Skeletal muscle tissue (tissue), 4 donors: ENCODE data around the gene ANKRD44. TPM values are rescaled to one million over a fixed set of nuclear protein-coding genes. Genes with fewer than 3 reads are reported as not detected.

Experiments used
- H3K27ac ChIP-seq: one replicate; pipeline ENCODE4 v1.7.0; 2013; ENCODE audit warnings: mild to moderate bottlenecking, low read depth, low read length, inconsistent platforms
- H3K27me3 ChIP-seq, 3 donors: one replicate each; pipeline ENCODE4 v1.7.0; 2013; ENCODE audit warnings: low read length in 3 of 3; ENCODE audit not compliant: control insufficient read depth in 3 of 3, insufficient read depth in 3 of 3
- H3K36me3 ChIP-seq, 3 donors: one replicate each; pipeline ENCODE4 v1.7.0; 2013; ENCODE audit warnings: low read length in 3 of 3; ENCODE audit not compliant: control insufficient read depth in 3 of 3, insufficient read depth in 3 of 3
- H3K4me1 ChIP-seq, 3 donors: one replicate each; pipeline ENCODE4 v1.7.0; 2013; ENCODE audit warnings: low read length in 3 of 3, mild to moderate bottlenecking in 3 of 3; ENCODE audit not compliant: control insufficient read depth in 3 of 3, insufficient read depth in 3 of 3
- H3K4me3 ChIP-seq, 3 donors: one replicate each; pipeline ENCODE4 v1.7.0; 2013; ENCODE audit warnings: low read length in 3 of 3
- H3K9ac ChIP-seq, 3 donors: one replicate each; pipeline ENCODE4 v1.7.0; 2013; ENCODE audit warnings: low read length in 3 of 3, mild to moderate bottlenecking in 3 of 3, moderate library complexity in 2 of 3, low read depth in 1 of 3
- H3K9me3 ChIP-seq, 3 donors: one replicate each; pipeline ENCODE4 v1.7.0; 2013; ENCODE audit warnings: low read length in 3 of 3; ENCODE audit not compliant: control insufficient read depth in 3 of 3
- total RNA-seq: library from RNA; depleted of rRNA; stranded (reverse); fragments of >200 nt; gene quantifications from one replicate; pipeline ENCODE4 v1.2.3, GENCODE V29; 2014
- donor health status: Osteomylitis.

The ANKRD44 gene
- total RNA-seq: 26.6 TPM

GRCh38 chr2:197310271-197310985 is at the start of gene ANKRD44:
Gene ANKRD44, minus strand, starts transcription at chr2:197310780. Its CDS starts 176 bp downstream, at chr2:197310604.
- Histone ChIP-seq H3K9ac (peak within 1 kb of the TSS; percentile 67 to 82 (median 73)), H3K27me3 (no peaks in the 10 kb centered on the region), H3K27ac (peak within 1 kb of the TSS; percentile 20), H3K4me3 (peak within 1 kb of the TSS; percentile 74 to 81 (median 78)), H3K36me3 (no peaks in the 10 kb centered on the region), H3K9me3 (no peaks in the 10 kb centered on the region), H3K4me1 (peaks cover 12 to 27% (median 15%) of the 10 kb centered on the region in 3 donors)

DNA sequence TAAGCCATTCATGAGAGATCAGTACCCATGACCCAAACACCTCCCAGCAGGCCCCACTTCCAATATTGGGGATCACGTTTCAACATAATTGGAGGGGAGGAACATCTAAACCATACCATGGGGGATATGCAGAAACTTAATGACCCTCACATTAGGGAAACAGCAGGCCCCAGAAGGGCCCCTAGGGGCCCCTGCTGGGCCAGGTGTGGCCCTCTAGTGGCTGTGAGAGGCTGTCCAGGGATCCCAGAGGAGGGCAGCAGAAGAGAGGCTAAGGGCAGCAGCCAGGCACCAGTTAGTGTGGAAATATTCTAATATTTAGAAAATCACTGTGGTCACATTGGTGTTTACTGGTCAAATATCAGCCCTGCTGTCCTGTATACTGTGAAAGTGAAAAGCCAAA is 49.3 kb upstream of the ANKRD44 start:
- H3K4me1 ChIP-seq: no peaks in the 10 kb centered on the region
- H3K4me3 ChIP-seq: no peak overlapping the region
- no peaks in the 10 kb centered on the region for H3K27me3 ChIP-seq
- no peaks in the 10 kb centered on the region for H3K9me3 ChIP-seq
- no peak overlapping the region for H3K27ac ChIP-seq
- H3K9ac ChIP-seq: no peak overlapping the region
- H3K36me3 ChIP-seq: no peaks in the 10 kb centered on the region

DNA sequence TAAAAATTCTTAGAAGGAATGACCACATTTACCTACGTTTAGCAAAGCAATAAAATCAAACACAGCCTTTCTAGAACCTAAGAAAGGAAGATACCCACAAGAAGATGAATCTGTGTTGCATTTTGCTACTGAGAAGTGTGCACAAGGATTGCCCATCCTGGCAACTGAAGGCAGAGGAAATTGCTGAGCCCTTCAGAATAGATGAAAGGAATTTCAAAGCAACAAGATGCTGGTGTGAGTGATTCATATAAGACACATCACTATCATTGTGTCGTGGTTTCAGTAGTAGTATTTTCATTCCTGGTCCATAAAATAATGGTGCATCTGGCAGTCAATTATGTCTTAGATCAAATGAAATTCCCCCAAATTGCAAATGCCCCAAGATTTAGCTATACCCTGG is 48.4 kb upstream of the ANKRD44 start:
- Histone ChIP-seq H3K4me1 (no peaks in the 10 kb centered on the region), H3K27ac (no peak overlapping the region), H3K4me3 (no peak overlapping the region), H3K9me3 (no peaks in the 10 kb centered on the region), H3K36me3 (no peaks in the 10 kb centered on the region), H3K9ac (no peak overlapping the region), H3K27me3 (no peaks in the 10 kb centered on the region)

DNA sequence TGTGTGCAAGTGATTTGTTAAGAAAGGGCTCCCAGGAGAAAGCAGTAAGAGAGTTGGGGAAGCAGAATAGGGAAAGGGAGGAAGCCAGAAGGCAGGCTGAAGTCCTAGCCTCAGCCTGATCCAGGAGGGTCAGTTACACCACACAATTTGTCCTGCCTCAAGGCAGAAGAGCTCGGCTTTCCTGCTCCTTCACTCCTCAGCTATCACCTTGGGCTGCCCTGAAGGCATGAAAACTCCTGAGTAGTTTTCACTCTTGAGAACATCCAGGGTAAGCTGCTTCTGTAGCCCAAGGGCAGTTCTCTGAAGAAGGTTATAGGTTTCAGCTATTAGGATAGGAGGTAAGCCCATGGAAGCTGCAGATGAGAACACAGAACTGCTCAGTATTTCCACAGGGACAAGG is 47.4 kb upstream of the ANKRD44 start:
- no peak overlapping the region for H3K4me3 ChIP-seq
- H3K36me3 ChIP-seq: no peaks in the 10 kb centered on the region
- H3K9ac ChIP-seq: no peak overlapping the region
- peaks cover 0 to 2% (median 0%) of the 10 kb centered on the region in 3 donors for H3K4me1 ChIP-seq
- H3K27ac ChIP-seq: no peak overlapping the region
- H3K9me3 ChIP-seq: no peaks in the 10 kb centered on the region
- H3K27me3 ChIP-seq: no peaks in the 10 kb centered on the region

- Histone ChIP-seq H3K27ac (no peak overlapping the region), H3K9ac (no peak overlapping the region), H3K9me3 (no peaks in the 10 kb centered on the region), H3K4me1 (peaks cover 0 to 6% (median 0%) of the 10 kb centered on the region in 3 donors), H3K36me3 (no peaks in the 10 kb centered on the region), H3K4me3 (no peak overlapping the region), H3K27me3 (no peaks in the 10 kb centered on the region)
Observed at GRCh38 chr2:197356136-197356535, 45.6 kb upstream of the ANKRD44 start.

GRCh38 chr2:197354169-197354558 is 43.6 kb upstream of the ANKRD44 start:
- Histone ChIP-seq H3K9ac (no peak overlapping the region), H3K36me3 (no peaks in the 10 kb centered on the region), H3K27me3 (no peaks in the 10 kb centered on the region), H3K4me3 (no peak overlapping the region), H3K27ac (no peak overlapping the region), H3K9me3 (no peaks in the 10 kb centered on the region), H3K4me1 (peaks cover 0 to 6% (median 0%) of the 10 kb centered on the region in 3 donors)

DNA sequence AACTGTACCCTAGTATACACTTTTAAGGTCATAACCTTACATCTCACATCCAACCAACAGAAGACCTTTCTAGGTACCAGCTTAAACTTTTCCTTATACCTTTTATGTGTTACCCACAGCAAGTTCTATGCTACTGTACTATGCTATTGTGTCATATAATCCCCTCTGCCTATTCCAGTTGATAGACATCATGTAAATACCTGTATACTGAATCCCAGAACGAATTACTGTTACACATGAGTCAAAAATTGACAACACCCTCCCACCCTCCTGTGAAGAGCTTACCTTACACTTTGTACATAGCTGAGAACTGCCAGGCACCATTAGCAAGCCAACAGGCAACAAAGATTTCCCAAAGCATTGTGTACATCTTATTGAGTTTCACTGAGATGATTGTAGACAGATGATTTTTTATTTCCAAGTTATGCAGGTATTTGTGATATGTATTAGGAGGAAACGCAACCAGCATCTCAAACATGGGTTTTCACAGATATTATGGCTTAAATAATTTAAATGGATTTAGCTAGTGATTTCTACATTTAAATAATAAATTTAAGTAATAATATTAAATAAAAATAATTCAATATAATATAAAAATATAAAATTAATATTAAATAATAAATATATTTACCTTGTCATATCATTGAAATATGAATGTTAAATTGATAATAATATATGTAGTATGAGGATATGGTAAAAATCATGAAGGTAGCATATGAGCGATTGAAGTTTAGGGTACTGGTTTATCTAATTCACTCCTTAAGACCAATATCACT is 43.0 kb upstream of the ANKRD44 start:
- Histone ChIP-seq H3K4me3 (no peak overlapping the region), H3K4me1 (peaks cover 0 to 6% (median 0%) of the 10 kb centered on the region in 3 donors), H3K36me3 (no peaks in the 10 kb centered on the region), H3K27ac (no peak overlapping the region), H3K9ac (no peak overlapping the region), H3K27me3 (no peaks in the 10 kb centered on the region), H3K9me3 (no peaks in the 10 kb centered on the region)

- H3K27ac ChIP-seq: no peak overlapping the region
- H3K4me3 ChIP-seq: no peak overlapping the region
- no peaks in the 10 kb centered on the region for H3K9me3 ChIP-seq
- H3K27me3 ChIP-seq: no peaks in the 10 kb centered on the region
- no peak overlapping the region for H3K9ac ChIP-seq
- H3K36me3 ChIP-seq: no peaks in the 10 kb centered on the region
- H3K4me1 ChIP-seq: peaks cover 0 to 6% (median 0%) of the 10 kb centered on the region in 3 donors
Observed at GRCh38 chr2:197349699-197350098, 39.1 kb upstream of the ANKRD44 start.

- Histone ChIP-seq H3K27ac (no peak overlapping the region), H3K36me3 (no peaks in the 10 kb centered on the region), H3K4me1 (peaks cover 1 to 8% (median 2%) of the 10 kb centered on the region in 3 donors), H3K27me3 (no peaks in the 10 kb centered on the region), H3K9ac (no peak overlapping the region), H3K9me3 (peaks cover 0 to under 1% (median 0%) of the 10 kb centered on the region in 3 donors), H3K4me3 (no peak overlapping the region)
Observed at GRCh38 chr2:197348721-197349360, 38.3 kb upstream of the ANKRD44 start.
